Aorta (tissue), 5 donors: ENCODE measurements around the gene VIPAS39. TPM values are rescaled to one million over a fixed set of nuclear protein-coding genes. Genes with fewer than 3 reads are reported as not detected.
A peak's percentile ranks its signal among the peaks of the same experiment; 100 is the strongest.

Experiments used
- ATAC-seq: fragments of 200-7000 bp; cut with Tn5 transposase; one replicate; pipeline ENCODE4 v1.9.1; 2022; ENCODE audit warnings: moderate library complexity; ENCODE audit not compliant: low FRiP score
- DNase-seq, 2 donors: peaks; one replicate each; pipeline ENCODE4 v3.0.0-alpha.2; 2020
- H3K27ac ChIP-seq, 2 donors: one replicate each; pipeline ENCODE4 v1.5.1; 2013; ENCODE audit warnings: low read length in 2 of 2, mild to moderate bottlenecking in 2 of 2, moderate library complexity in 2 of 2, control low read depth in 1 of 2, inconsistent platforms in 1 of 2, low read depth in 1 of 2
- H3K27me3 ChIP-seq, 2 donors: one replicate each; pipeline ENCODE4 v1.6.1; 2013; ENCODE audit warnings: control low read depth in 1 of 2, low read length in 1 of 2, mild to moderate bottlenecking in 1 of 2, moderate library complexity in 1 of 2; ENCODE audit not compliant: insufficient read depth in 2 of 2, control insufficient read depth in 1 of 2
- H3K36me3 ChIP-seq, 2 donors: one replicate each; pipeline ENCODE4 v1.6.1; 2013; ENCODE audit warnings: control low read depth in 1 of 2, low read length in 1 of 2, mild to moderate bottlenecking in 1 of 2; ENCODE audit not compliant: insufficient read depth in 2 of 2, control insufficient read depth in 1 of 2
- H3K4me1 ChIP-seq, 2 donors: one replicate each; pipeline ENCODE4 v1.6.1; 2013; ENCODE audit warnings: low read length in 2 of 2, control low read depth in 1 of 2, mild to moderate bottlenecking in 1 of 2, moderate library complexity in 1 of 2; ENCODE audit not compliant: insufficient read depth in 2 of 2, control insufficient read depth in 1 of 2
- H3K4me3 ChIP-seq, 2 donors: one replicate each; pipeline ENCODE4 v1.5.1; 2013; ENCODE audit warnings: low read length in 2 of 2, control low read depth in 1 of 2, mild to moderate bottlenecking in 1 of 2
- H3K9me3 ChIP-seq: one replicate; pipeline ENCODE4 v1.6.1; 2013; ENCODE audit warnings: mild to moderate bottlenecking, low read length; ENCODE audit not compliant: control insufficient read depth
- WGBS, 2 donors: extraction: QIAGEN DNeasy Blood & Tissue Kit; methylation state at CpG; one replicate each; pipeline ENCODE4 v1.1.7; 2013; 5-methylcytosine and 5-hydroxymethylcytosine counted together
- intact Hi-C, 2 donors: fragments of 100-400 bp; cut with DNase I; formaldehyde crosslinking; loops; one replicate each; pipeline versions ENCODE4 v1.14.2 to v1.15.0; 2022
- long read RNA-seq, 2 donors: library from polyadenylated mRNA; unstranded; transcript quantifications; one replicate each; pipeline ENCODE4 v2.0.0, GENCODE V29; 2020 to 2021
- polyA plus RNA-seq, 2 donors: library from polyadenylated mRNA; stranded (reverse); fragments of 200-250 nt; gene quantifications; one replicate each; pipeline ENCODE4 v1.2.3, GENCODE V29; 2013
- total RNA-seq, 2 donors: library from RNA; stranded (reverse); fragmentation: NEBNext Ultra II Directional; extraction: Animal tissue kit (Norgen Biotek cat#: 25700); gene quantifications; one replicate each; pipeline ENCODE4 v1.2.1, GENCODE V29; 2021
- donor health status: healthy with polysubstance abuse.
- donor health status: Bipolar disorder and iron deficiency.
- donor health status: DM: no; HTN: no; CAD: no.
- donor health status: DM: no; HTN: no; CAD: no.
- donor health status: DM: yes; HTN: yes; CAD: no.

The VIPAS39 gene
- total RNA-seq (10 to 100 TPM; 13.4 to 17.0 TPM), polyA plus RNA-seq (10 to 100 TPM in 1 of 2 donors, 1 to 10 TPM in 1; 6.1 to 17.3 TPM)
- long read RNA-seq, donor 1, transcript VIPAS39-211 (20 exons, 2,562 nt) = major isoform, 16 of 33 reads
- long read RNA-seq, donor 1, partial matches to known transcripts = 10 of 33 reads
- long read RNA-seq, donor 1, other reads (novel, unspliced or antisense) = 7 of 33 reads
- long read RNA-seq, donor 2, partial matches to known transcripts = 3 of 6 reads
- long read RNA-seq, donor 2, other reads (novel, unspliced or antisense) = 1 of 6 reads

GRCh38 chr14:77457522-77458248 lies at the start of gene VIPAS39, which contains the start of gene AHSA1:
VIPAS39 (minus strand) TSS chr14:77457601; CDS start chr14:77454102, 3,499 bp downstream.
AHSA1 (plus strand) TSS chr14:77458093; CDS start chr14:77458190, 97 bp downstream.
- intact Hi-C loops = loop anchor here (1.0 to 10.0 kb wide), 7 partner anchors 90 to 250 kb away; partner anchors contain the start of genes GSTZ1 (in 2 of the 2), POMT2 (in 2 of the 2), SPTLC2 (in 2 of the 2) and ALKBH1 (in 1 of the 2)
- DNase-seq = peak; percentile 95 to 98
- peak; percentile 99 for ATAC-seq
- Histone ChIP-seq H3K27me3 (no peaks in the 10 kb centered on the region), H3K4me1 (no peaks in the 10 kb centered on the region), H3K9me3 (no peaks in the 10 kb centered on the region), H3K27ac (peak within 1 kb of the TSS in 1 of 2 donors; percentile 66), H3K4me3 (peak within 1 kb of the TSS; percentile 79 to 89), H3K36me3 (peaks cover 4 to 11% of the 10 kb centered on the region in 2 donors)
- WGBS, 2 donors = 0 to 1% methylated on average over 50 of the region's 50 CpGs

GRCh38 chr14:77505031-77505430 lies 47.6 kb upstream of the VIPAS39 start:
- Histone ChIP-seq H3K36me3 (no peaks in the 10 kb centered on the region), H3K4me1 (no peaks in the 10 kb centered on the region), H3K27ac (no peak overlapping the region), H3K9me3 (no peaks in the 10 kb centered on the region), H3K27me3 (no peaks in the 10 kb centered on the region), H3K4me3 (no peak overlapping the region)
- DNase-seq (no peak), ATAC-seq (no peak)
- WGBS, 2 donors = 71% methylated on average over 4 of the region's 4 CpGs
- intact Hi-C loops = no loop called here

- intact Hi-C loops = no loop called here
- H3K36me3 ChIP-seq = no peaks in the 10 kb centered on the region
- H3K4me3 ChIP-seq = no peak overlapping the region
- no peaks in the 10 kb centered on the region for H3K9me3 ChIP-seq
- ATAC-seq (no peak), DNase-seq (no peak)
- H3K27ac ChIP-seq = no peak overlapping the region
- WGBS, 2 donors = 96 to 97% methylated on average over 5 of the region's 5 CpGs
- H3K27me3 ChIP-seq = no peaks in the 10 kb centered on the region
- H3K4me1 ChIP-seq = no peaks in the 10 kb centered on the region
Measured at GRCh38 chr14:77503138-77503537, 45.7 kb upstream of the VIPAS39 start.

GRCh38 chr14:77502109-77502782 lies 44.8 kb upstream of the VIPAS39 start:
- H3K4me1 ChIP-seq = no peaks in the 10 kb centered on the region
- H3K27me3 ChIP-seq = no peaks in the 10 kb centered on the region
- ATAC-seq (no peak), DNase-seq (no peak)
- H3K9me3 ChIP-seq = no peaks in the 10 kb centered on the region
- no peak overlapping the region for H3K27ac ChIP-seq
- no peak overlapping the region for H3K4me3 ChIP-seq
- H3K36me3 ChIP-seq = no peaks in the 10 kb centered on the region
- intact Hi-C loops = no loop called here
- 77 to 78% methylated on average over 11 of the region's 11 CpGs for WGBS, 2 donors

- Histone ChIP-seq H3K36me3 (no peaks in the 10 kb centered on the region), H3K9me3 (no peaks in the 10 kb centered on the region), H3K4me3 (peak overlapping the region; percentile 30 to 44), H3K27me3 (no peaks in the 10 kb centered on the region), H3K4me1 (no peaks in the 10 kb centered on the region), H3K27ac (no peak overlapping the region)
- intact Hi-C loops = no loop called here
- 4 to 5% methylated on average over 47 to 53 of the region's 53 CpGs for WGBS, 2 donors
- no peak for DNase-seq
- ATAC-seq = peak; percentile 22
Measured at GRCh38 chr14:77498984-77499527, 41.7 kb upstream of the VIPAS39 start.

- 2 to 3% methylated on average over 77 to 104 of the region's 104 CpGs for WGBS, 2 donors
- intact Hi-C loops = no loop called here
- Histone ChIP-seq H3K36me3 (no peaks in the 10 kb centered on the region), H3K27me3 (no peaks in the 10 kb centered on the region), H3K4me3 (peak within 1 kb of the TSS; percentile 30 to 44), H3K27ac (no peak within 1 kb of the TSS), H3K4me1 (no peaks in the 10 kb centered on the region), H3K9me3 (no peaks in the 10 kb centered on the region)
- ATAC-seq = peak; percentile 66
- DNase-seq = no peak
Measured at GRCh38 chr14:77498120-77498979, 40.9 kb upstream of the VIPAS39 start, which contains the start of gene ISM2. ISM2 (minus strand) TSS chr14:77498816; CDS start chr14:77498793, 23 bp downstream.

GRCh38 chr14:77495334-77495733 lies 37.9 kb upstream of the VIPAS39 start:
- H3K27me3 ChIP-seq = no peaks in the 10 kb centered on the region
- H3K4me3 ChIP-seq = no peak overlapping the region
- ATAC-seq (no peak), DNase-seq (no peak)
- H3K36me3 ChIP-seq = no peaks in the 10 kb centered on the region
- intact Hi-C loops = no loop called here
- WGBS, 2 donors = 79 to 80% methylated on average over 7 of the region's 7 CpGs
- H3K9me3 ChIP-seq = no peaks in the 10 kb centered on the region
- no peaks in the 10 kb centered on the region for H3K4me1 ChIP-seq
- no peak overlapping the region for H3K27ac ChIP-seq

GRCh38 chr14:77491056-77491455 lies 33.7 kb upstream of the VIPAS39 start:
- intact Hi-C loops = no loop called here
- Histone ChIP-seq H3K36me3 (no peaks in the 10 kb centered on the region), H3K27me3 (no peaks in the 10 kb centered on the region), H3K27ac (no peak overlapping the region), H3K9me3 (no peaks in the 10 kb centered on the region), H3K4me3 (no peak overlapping the region), H3K4me1 (no peaks in the 10 kb centered on the region)
- DNase-seq = no peak
- 87 to 91% methylated on average over 5 of the region's 5 CpGs for WGBS, 2 donors
- no peak for ATAC-seq
